GM18907 (cell line): ENCODE results near the gene PPP1R8.
A peak's percentile ranks its signal among the peaks of the same experiment; 100 is the strongest.
"Not testable (repeated sequence)": the region's sequence is repeated elsewhere in the genome, so short reads cannot be mapped to it uniquely, and the experiment has no call there.

ENCODE experiments used
- ATAC-seq: cut with Tn5 transposase; IDR thresholded peaks from one replicate; pipeline ENCODE4 v1.9.1; 2021; ENCODE audit warnings: mild to moderate bottlenecking, moderate library complexity; ENCODE audit not compliant: unreplicated experiment

Gene PPP1R8

DNA sequence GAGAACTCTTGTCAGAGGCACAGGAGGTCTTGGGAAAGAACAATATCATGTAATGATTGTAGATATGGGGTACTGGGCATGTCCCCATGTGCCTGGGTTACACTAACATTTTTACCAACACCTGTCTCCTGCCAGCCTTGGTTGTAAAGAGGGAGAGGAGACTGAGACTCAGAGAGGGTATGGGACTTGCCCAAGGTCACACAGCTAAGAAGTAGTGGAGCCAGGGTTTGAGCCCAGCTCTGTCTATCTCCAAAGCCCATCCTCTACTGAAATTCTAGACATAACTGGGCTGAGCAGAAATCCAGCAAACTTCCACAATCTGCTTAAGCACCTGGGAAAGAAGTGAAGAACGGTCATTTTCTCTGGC, 39.1 kb downstream of the PPP1R8 start:
- ATAC-seq = no peak

GRCh38 chr1:27871076-27871475, 40.5 kb downstream of the PPP1R8 start:
- ATAC-seq = not testable (repeated sequence)

- no peak for ATAC-seq
Observed at GRCh38 chr1:27872059-27872801, 41.6 kb downstream of the PPP1R8 start, which contains the start of gene THEMIS2. Gene THEMIS2 (plus strand): TSS chr1:27872544. CDS start chr1:27872572, 28 bp downstream.

DNA sequence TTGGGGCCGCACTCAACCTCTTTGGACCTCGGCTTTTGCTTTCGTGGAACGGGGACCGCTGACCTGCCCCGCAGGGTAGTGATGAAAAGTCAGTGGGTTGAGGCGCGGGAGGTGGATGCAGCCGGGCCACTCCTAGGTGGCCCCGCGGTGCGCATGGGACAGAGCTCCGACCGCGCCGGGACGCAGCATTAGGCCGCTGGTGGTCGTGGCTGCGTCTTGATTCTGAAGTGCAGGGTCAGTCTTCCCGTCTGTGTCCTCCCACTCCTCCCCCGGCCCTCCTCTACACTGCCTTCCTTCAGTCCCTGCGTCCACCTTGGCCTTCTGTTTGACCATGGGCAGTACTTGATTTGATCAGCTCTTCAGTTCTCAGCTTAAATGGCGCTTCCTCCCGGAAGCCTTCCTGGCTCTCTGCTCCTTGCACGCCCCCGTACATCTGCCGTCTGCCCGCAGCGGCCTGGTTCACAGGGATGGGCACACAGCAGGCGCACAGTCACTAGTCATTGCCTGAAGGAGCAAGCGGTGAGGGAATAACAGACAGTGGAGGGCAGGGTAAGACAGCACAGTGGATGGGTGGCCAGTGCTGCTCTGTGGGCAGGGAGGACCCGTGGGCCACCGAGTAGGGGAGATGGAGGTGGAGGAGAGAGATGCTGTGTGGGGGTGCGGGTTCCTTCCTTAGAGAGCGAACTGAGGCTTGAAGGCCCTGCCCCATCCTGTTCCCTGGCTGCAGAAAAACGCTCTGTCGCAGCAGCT, 42.4 kb downstream of the PPP1R8 start:
- ATAC-seq = no peak

- no peak for ATAC-seq
Observed at GRCh38 chr1:27873671-27874384, 43.2 kb downstream of the PPP1R8 start.

DNA sequence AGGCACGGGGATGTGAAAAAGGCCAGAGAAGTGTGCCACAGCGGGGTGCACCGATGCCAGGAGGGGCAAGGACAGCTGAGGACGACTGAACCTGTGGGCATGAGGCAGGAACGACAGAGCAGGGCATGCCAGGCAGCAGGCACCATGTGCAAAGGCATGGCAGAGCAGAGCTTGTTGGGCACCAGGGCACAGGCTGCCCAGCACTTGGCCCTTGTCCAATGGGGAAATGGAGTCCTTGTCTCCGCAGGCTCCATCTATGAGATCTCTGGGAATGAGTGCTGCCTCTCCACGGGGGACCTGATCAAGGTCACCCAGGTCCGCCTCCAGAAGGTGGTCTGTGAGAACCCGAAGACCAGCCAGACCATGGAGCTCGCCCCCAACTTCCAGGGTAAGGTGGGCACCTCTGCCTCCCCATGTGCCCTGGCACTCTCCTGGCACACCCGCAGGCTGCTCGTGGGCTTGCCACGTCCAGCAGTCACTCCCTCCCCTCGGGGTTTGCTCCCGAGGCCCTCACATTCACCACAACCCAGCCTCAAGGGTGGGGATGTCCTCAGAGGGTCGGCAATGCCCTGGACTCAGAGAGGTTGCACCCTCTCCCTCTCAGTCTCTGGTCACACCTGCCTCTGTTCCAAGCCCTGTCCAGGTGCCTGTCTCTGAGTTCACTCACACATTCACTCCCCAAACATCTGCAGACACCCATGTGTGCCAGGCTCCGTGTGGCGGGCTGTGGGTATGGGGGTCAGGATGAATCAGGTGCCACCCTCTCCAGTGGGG, 45.9 kb downstream of the PPP1R8 start:
- ATAC-seq = no peak

GRCh38 chr1:27877115-27877416, 46.5 kb downstream of the PPP1R8 start:
- no peak for ATAC-seq

- no peak for ATAC-seq
Observed at GRCh38 chr1:27878039-27878438, 47.5 kb downstream of the PPP1R8 start.

GRCh38 chr1:27878787-27879335, 48.3 kb downstream of the PPP1R8 start:
- ATAC-seq = no peak

DNA sequence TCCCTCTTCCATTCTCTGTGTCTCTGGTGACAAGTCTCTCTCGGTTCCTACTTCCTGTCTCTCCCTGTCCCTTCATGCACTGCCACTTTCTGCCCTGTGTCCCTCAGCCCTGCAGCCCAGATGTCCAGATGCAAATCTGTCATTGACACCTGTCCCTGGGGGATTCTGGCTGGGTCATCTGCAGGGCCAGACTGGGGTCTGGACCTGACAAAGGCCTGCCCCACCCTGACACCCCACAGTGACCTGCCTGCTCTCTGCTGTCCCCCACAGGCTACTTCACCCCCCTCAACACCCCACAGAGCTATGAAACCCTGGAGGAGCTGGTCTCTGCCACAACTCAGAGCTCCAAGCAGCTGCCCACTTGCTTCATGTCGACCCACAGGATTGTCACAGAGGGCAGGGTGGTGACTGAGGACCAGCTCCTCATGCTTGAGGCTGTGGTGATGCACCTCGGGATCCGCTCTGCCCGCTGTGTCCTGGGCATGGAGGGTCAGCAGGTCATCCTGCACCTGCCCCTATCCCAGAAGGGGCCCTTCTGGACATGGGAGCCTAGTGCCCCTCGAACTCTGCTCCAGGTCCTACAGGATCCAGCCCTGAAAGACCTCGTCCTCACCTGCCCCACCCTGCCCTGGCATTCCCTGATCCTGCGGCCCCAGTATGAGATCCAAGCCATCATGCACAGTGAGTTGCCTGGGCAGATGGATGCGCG, 48.9 kb downstream of the PPP1R8 start:
- no peak for ATAC-seq

GRCh38 chr1:27882543-27882903, 51.9 kb downstream of the PPP1R8 start:
- no peak for ATAC-seq

DNA sequence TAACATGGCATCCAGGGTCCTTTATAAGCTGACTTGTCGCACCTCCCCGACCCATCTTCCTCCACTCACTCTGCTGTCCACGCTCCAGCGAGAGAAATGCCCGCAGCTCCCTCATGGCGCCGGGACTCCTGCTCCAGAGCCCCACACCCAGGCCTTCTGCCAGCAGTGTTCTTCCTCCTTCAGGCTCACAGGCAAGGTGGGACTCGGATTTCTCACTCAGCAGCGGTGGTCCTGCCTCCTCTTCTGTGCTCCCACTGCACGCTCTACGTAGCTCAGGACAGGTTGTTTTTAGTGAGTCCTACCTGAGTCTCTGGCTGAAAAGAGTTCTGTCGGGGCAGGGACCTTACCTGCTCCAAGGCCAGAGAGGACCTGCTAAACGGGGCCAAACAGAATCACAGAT, 53.0 kb downstream of the PPP1R8 start:
- ATAC-seq = no peak

GRCh38 chr1:27884006-27884954, 53.7 kb downstream of the PPP1R8 start:
- ATAC-seq = peak; percentile 47

GRCh38 chr1:27885114-27885528, 54.5 kb downstream of the PPP1R8 start:
- ATAC-seq = no peak

DNA sequence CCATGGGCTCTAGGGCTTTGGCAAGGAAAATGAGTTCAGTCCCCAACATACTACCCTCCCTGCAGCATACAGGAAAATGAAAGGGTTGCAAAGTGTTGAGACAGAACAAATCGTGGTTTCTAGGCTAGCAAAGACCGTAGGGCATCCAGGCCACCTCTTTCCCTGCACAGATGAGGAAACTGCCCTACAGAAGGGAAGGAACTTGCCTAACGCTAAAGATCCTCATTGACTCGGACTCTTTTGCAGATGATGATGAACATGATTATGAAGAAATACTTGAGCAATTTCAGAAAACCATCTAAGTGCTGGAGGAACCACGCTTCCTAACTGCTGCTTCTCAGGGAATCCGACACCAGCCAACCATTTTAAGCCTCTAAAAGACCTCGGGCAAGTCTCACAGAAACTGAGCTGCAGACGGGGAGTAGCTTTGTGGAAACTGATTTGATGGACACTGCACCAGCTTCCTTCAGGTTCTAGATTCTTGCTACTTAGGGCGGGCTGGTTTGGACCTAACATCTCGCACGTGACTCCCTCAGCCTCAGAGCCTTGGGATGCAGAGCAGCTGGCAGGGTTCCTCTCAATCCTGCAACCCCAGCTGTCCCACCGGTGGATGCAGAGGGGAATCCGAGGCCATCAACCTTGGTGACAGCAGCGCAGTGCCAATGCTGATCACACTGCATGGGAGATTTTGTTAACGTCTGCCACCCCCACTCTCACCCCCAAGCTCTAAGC, 55.2 kb downstream of the PPP1R8 start:
- no peak for ATAC-seq

GRCh38 chr1:27886353-27886679, 55.7 kb downstream of the PPP1R8 start:
- ATAC-seq = no peak

GRCh38 chr1:27886744-27887143, 56.2 kb downstream of the PPP1R8 start:
- ATAC-seq = no peak

- peak; percentile 30 for ATAC-seq
Observed at GRCh38 chr1:27887215-27888021, 56.8 kb downstream of the PPP1R8 start.
